ENCODE measurements around the gene CNDP1.

CNDP1 gene

DNA sequence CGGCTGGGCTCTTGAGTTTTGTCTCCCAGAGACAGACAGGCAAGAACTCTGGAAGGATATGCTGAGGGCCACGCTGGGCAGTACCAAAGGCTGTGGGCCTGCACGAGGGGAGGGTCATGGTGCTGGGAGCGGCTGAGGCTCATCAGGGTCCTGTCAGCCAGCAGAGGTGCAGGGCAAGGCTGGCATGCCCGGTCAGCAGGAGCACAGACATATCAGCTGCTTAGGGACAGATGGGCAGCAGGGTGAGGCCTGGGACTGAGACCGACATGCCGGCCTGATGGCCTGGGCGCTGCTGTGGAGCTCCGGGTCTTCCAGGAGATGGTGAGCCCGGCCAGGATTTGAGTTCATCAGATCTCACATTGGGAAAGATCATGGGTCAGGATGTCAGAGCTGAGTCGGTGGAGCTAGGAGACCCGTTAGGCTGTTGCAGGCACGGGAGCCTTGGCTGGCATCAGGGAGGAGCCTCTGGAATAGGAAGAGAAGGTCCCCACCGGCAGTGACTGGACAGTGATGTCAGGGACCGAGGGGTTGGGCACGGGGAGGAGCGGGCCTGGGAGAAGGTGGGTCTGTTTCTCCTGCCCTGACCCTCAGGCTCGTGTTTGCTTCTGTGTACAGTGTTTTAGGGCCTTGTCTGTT lies 19.3 kb upstream of the CNDP1 start:
- no peak overlapping the region for H3K4me3 ChIP-seq (ENCODE audit: low read depth, low read length)
- H3K27me3 ChIP-seq (ENCODE audit: control insufficient read depth, insufficient read depth, low read length), result no peaks in the 10 kb centered on the region
- no peak overlapping the region for H3K9ac ChIP-seq
- H3K36me3 ChIP-seq (ENCODE audit: control insufficient read depth, insufficient read depth, low read length), result no peaks in the 10 kb centered on the region
- H3K27ac ChIP-seq, result no peak overlapping the region
- no peaks in the 10 kb centered on the region for H3K4me1 ChIP-seq
- H2AFZ ChIP-seq, result no peak overlapping the region
- no peak for TF ChIP-seq CTCF (IDR thresholded peaks at IDR 0.05)
- no peaks in the 10 kb centered on the region for H3K9me3 ChIP-seq (ENCODE audit: control insufficient read depth, low read length)
- H3K4me2 ChIP-seq (ENCODE audit: low read length), result no peak overlapping the region
- H3K79me2 ChIP-seq, result no peaks in the 10 kb centered on the region

GRCh38 chr18:74515620-74516231 lies 18.6 kb upstream of the CNDP1 start:
- no peak overlapping the region for H3K27ac ChIP-seq
- no peak for TF ChIP-seq CTCF (IDR thresholded peaks at IDR 0.05)
- no peak overlapping the region for H3K9ac ChIP-seq
- no peak overlapping the region for H3K4me3 ChIP-seq (ENCODE audit: low read depth, low read length)
- no peaks in the 10 kb centered on the region for H3K36me3 ChIP-seq (ENCODE audit: control insufficient read depth, insufficient read depth, low read length)
- no peaks in the 10 kb centered on the region for H3K27me3 ChIP-seq (ENCODE audit: control insufficient read depth, insufficient read depth, low read length)
- no peaks in the 10 kb centered on the region for H3K79me2 ChIP-seq
- H3K4me2 ChIP-seq (ENCODE audit: low read length), result no peak overlapping the region
- H3K4me1 ChIP-seq, result no peaks in the 10 kb centered on the region
- H3K9me3 ChIP-seq (ENCODE audit: control insufficient read depth, low read length), result no peaks in the 10 kb centered on the region
- H2AFZ ChIP-seq, result no peak overlapping the region

GRCh38 chr18:74516271-74517235 lies 17.7 kb upstream of the CNDP1 start:
- Histone ChIP-seq H2AFZ (no peak overlapping the region), H3K27ac (no peak overlapping the region), H3K4me3 (ENCODE audit: low read depth, low read length) (no peak overlapping the region), H3K27me3 (ENCODE audit: control insufficient read depth, insufficient read depth, low read length) (no peaks in the 10 kb centered on the region), H3K79me2 (no peaks in the 10 kb centered on the region), H3K4me2 (ENCODE audit: low read length) (no peak overlapping the region), H3K4me1 (no peaks in the 10 kb centered on the region), H3K9ac (no peak overlapping the region), H3K9me3 (ENCODE audit: control insufficient read depth, low read length) (no peaks in the 10 kb centered on the region), H3K36me3 (ENCODE audit: control insufficient read depth, insufficient read depth, low read length) (no peaks in the 10 kb centered on the region)
- TF ChIP-seq CTCF (IDR thresholded peaks at IDR 0.05), result no peak

DNA sequence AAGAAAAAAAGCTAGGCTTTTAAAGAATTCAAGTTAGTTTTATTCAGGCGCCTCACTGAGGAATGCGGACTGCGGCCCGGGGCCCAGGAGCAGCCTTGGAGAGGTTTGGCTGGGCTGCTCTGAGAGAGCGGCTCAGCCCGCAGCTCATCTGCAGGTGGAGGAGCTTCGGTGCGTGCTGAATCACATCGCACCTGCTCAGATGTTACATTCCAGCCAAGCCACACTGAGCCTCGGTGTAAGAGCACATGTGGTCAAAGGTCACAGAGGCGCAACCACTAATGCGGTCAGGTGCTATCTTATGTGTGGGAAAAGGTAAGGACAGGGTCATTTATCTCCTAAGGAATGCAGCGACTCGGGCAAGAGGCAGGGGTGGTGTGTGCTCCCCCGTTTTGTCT lies 17.1 kb upstream of the CNDP1 start:
- Histone ChIP-seq H3K9me3 (ENCODE audit: control insufficient read depth, low read length) (no peaks in the 10 kb centered on the region), H3K4me3 (ENCODE audit: low read depth, low read length) (no peak overlapping the region), H3K36me3 (ENCODE audit: control insufficient read depth, insufficient read depth, low read length) (no peaks in the 10 kb centered on the region), H3K79me2 (no peaks in the 10 kb centered on the region), H3K4me2 (ENCODE audit: low read length) (no peak overlapping the region), H3K27ac (no peak overlapping the region), H2AFZ (no peak overlapping the region), H3K27me3 (ENCODE audit: control insufficient read depth, insufficient read depth, low read length) (no peaks in the 10 kb centered on the region), H3K4me1 (no peaks in the 10 kb centered on the region), H3K9ac (no peak overlapping the region)
- no peak for TF ChIP-seq CTCF (IDR thresholded peaks at IDR 0.05)

All from parathyroid adenoma (tissue), 2 donors.